ENCODE data around the gene CDR2L.

Gene CDR2L

GRCh38 chr17:75046407-75047289 is 59.2 kb downstream of the CDR2L start, which contains the start of the genes ATP5PD and KCTD2:
Gene ATP5PD (minus strand): TSS chr17:75046969. CDS start chr17:75042650, 4,319 bp downstream.
Gene KCTD2 (plus strand): TSS chr17:75047225. CDS start chr17:75047251, 26 bp downstream.
- DNase-seq, result peak; percentile 95

- no peak for DNase-seq
These were observed 60.1 kb downstream of the CDR2L start for GRCh38 chr17:75047398-75048098.

GRCh38 chr17:75048249-75048878 is 60.9 kb downstream of the CDR2L start:
- DNase-seq, result no peak

GRCh38 chr17:75049057-75049456 is 61.6 kb downstream of the CDR2L start:
- no peak for DNase-seq

- DNase-seq, result no peak
These were observed 62.3 kb downstream of the CDR2L start for GRCh38 chr17:75049706-75050105.

- DNase-seq, result no peak
These were observed 64.5 kb downstream of the CDR2L start for GRCh38 chr17:75051941-75052340.
